Fibroblast of lung (primary cell): ENCODE results near the gene PSME3IP1. TPM values are rescaled to one million over a fixed set of nuclear protein-coding genes. Genes with fewer than 3 reads are reported as not detected.

Source experiments
- DNase-seq, 2 donors: peaks; one replicate each; pipeline versions ENCODE4 v3.0.0 to v3.0.0-alpha.2; 2010; ENCODE audit warnings: low read depth in 2 of 2
- H2AFZ ChIP-seq: 2 replicates; pipeline ENCODE4 v1.5.1; 2012; ENCODE audit warnings: low read length, control low read depth, inconsistent platforms
- H3K27ac ChIP-seq: 2 replicates; pipeline ENCODE4 v1.5.1; 2011; ENCODE audit warnings: low read length, control low read depth; ENCODE audit not compliant: insufficient read depth
- H3K27me3 ChIP-seq: 2 replicates; pipeline ENCODE4 v1.5.1; 2011; ENCODE audit warnings: mild to moderate bottlenecking, low read length; ENCODE audit not compliant: control insufficient read depth, insufficient read depth
- H3K36me3 ChIP-seq: 2 replicates; pipeline ENCODE4 v1.5.1; 2011; ENCODE audit warnings: low read length; ENCODE audit not compliant: control insufficient read depth, insufficient read depth
- H3K4me1 ChIP-seq: 2 replicates; pipeline ENCODE4 v1.5.1; 2011; ENCODE audit warnings: low read length; ENCODE audit not compliant: control insufficient read depth, insufficient read depth; ENCODE audit errors: extremely low read depth
- H3K4me2 ChIP-seq: 2 replicates; pipeline ENCODE4 v1.5.1; 2011; ENCODE audit warnings: low read length, control low read depth; ENCODE audit not compliant: insufficient read depth; ENCODE audit errors: extremely low read depth
- H3K4me3 ChIP-seq, 4 experiments: fragments of 200-600 bp in 1 of 4; sonication (generic) in 1 of 4; replicated peaks in 1 of 4; 2 replicates each; pipeline ENCODE4 v1.5.1; 2011 to 2016; ENCODE audit warnings: low read length in 4 of 4, low read depth in 3 of 4, mild to moderate bottlenecking in 3 of 4, control low read depth in 2 of 4, inconsistent platforms in 1 of 4, mixed read lengths in 1 of 4; ENCODE audit not compliant: insufficient read depth in 1 of 4; ENCODE audit errors: control extremely low read depth in 1 of 4
- H3K79me2 ChIP-seq: 2 replicates; pipeline ENCODE4 v1.5.1; 2012; ENCODE audit warnings: mild to moderate bottlenecking, low read length, inconsistent platforms; ENCODE audit not compliant: control insufficient read depth, insufficient read depth
- H3K9ac ChIP-seq: 2 replicates; pipeline ENCODE4 v1.5.1; 2011; ENCODE audit warnings: mild to moderate bottlenecking, low read length, control low read depth; ENCODE audit not compliant: insufficient read depth
- H3K9me3 ChIP-seq: 2 replicates; pipeline ENCODE4 v1.5.1; 2012; ENCODE audit warnings: low read depth, low read length; ENCODE audit not compliant: control insufficient read depth, insufficient read depth
- H4K20me1 ChIP-seq: 2 replicates; pipeline ENCODE4 v1.5.1; 2011; ENCODE audit warnings: low read length; ENCODE audit not compliant: control insufficient read depth, insufficient read depth; ENCODE audit errors: extremely low read depth
- CTCF ChIP-seq, 2 donors: IDR thresholded peaks in 1 of 2; conservative IDR thresholded peaks in 1 of 2; 1 replicate in 1 of 2; 2 replicates in 1 of 2; pipeline ENCODE4 v1.5.1; 2011 to 2012; ENCODE audit warnings: low read length in 2 of 2, control low read depth in 1 of 2, inconsistent platforms in 1 of 2, low read depth in 1 of 2, mild to moderate bottlenecking in 1 of 2
- EZH2 ChIP-seq: IDR thresholded peaks from 2 replicates; pipeline ENCODE4 v1.5.1; 2012; ENCODE audit warnings: low read length, control low read depth, mild to moderate bottlenecking; ENCODE audit errors: missing control alignments
- polyA plus RNA-seq, 2 donors: library from polyadenylated mRNA; depleted of rRNA in 1 of 2; stranded (reverse) in 1 of 2; unstranded in 1 of 2; fragments of >200 nt; gene quantifications; 2 replicates each; pipeline ENCODE4 v1.2.1, GENCODE V29; 2011 to 2012; ENCODE audit warnings: missing spikeins in 1 of 2
- total RNA-seq: library from RNA; depleted of rRNA; stranded (reverse); fragments of >200 nt; gene quantifications from 2 replicates; pipeline ENCODE4 v1.2.1, GENCODE V29; 2014

Gene PSME3IP1
- total and polyA plus RNA-seq, 2 donors (not counting 1 experiment from before 2014, with no cell fraction given) = 55.5 to 64.6 TPM

GRCh38 chr16:57108432-57108831 is 77.4 kb downstream of the PSME3IP1 start:
- Histone ChIP-seq H3K9me3 (no peaks in the 10 kb centered on the region), H2AFZ (no peak overlapping the region), H3K4me2 (no peak overlapping the region), H3K27ac (no peak overlapping the region), H3K36me3 (no peaks in the 10 kb centered on the region), H3K27me3 (no peaks in the 10 kb centered on the region), H3K4me3 (no peak overlapping the region), H4K20me1 (no peaks in the 10 kb centered on the region), H3K79me2 (no peaks in the 10 kb centered on the region), H3K4me1 (peaks cover 15% of the 10 kb centered on the region), H3K9ac (no peak overlapping the region)
- no peak for TF ChIP-seq CTCF (conservative IDR thresholded peaks at IDR 0.05 in 1 of 2, IDR thresholded peaks at IDR 0.05 in 1 of 2; ENCODE audit: low read depth in 1 of 2, low read length in 2 of 2)
- no peak for TF ChIP-seq EZH2
- no peak for DNase-seq

- no peak overlapping the region for H2AFZ ChIP-seq
- H3K4me2 ChIP-seq = no peak overlapping the region
- TF ChIP-seq CTCF (conservative IDR thresholded peaks at IDR 0.05 in 1 of 2, IDR thresholded peaks at IDR 0.05 in 1 of 2; ENCODE audit: low read depth in 1 of 2, low read length in 2 of 2) = no peak
- no peak for TF ChIP-seq EZH2
- H3K9me3 ChIP-seq = no peaks in the 10 kb centered on the region
- no peak for DNase-seq
- no peaks in the 10 kb centered on the region for H3K36me3 ChIP-seq
- H3K9ac ChIP-seq = no peak overlapping the region
- H4K20me1 ChIP-seq = no peaks in the 10 kb centered on the region
- H3K27ac ChIP-seq = no peak overlapping the region
- H3K4me3 ChIP-seq = no peak overlapping the region
- no peaks in the 10 kb centered on the region for H3K79me2 ChIP-seq
- no peaks in the 10 kb centered on the region for H3K27me3 ChIP-seq
- H3K4me1 ChIP-seq = peaks cover 6% of the 10 kb centered on the region
Measured at GRCh38 chr16:57107321-57107922, 78.4 kb downstream of the PSME3IP1 start.

GRCh38 chr16:57106767-57107166 is 79.1 kb downstream of the PSME3IP1 start:
- H3K36me3 ChIP-seq = no peaks in the 10 kb centered on the region
- no peaks in the 10 kb centered on the region for H4K20me1 ChIP-seq
- no peak overlapping the region for H3K27ac ChIP-seq
- H3K4me1 ChIP-seq = peaks cover 2% of the 10 kb centered on the region
- H2AFZ ChIP-seq = no peak overlapping the region
- H3K79me2 ChIP-seq = no peaks in the 10 kb centered on the region
- DNase-seq = no peak
- H3K4me3 ChIP-seq = no peak overlapping the region
- H3K9me3 ChIP-seq = no peaks in the 10 kb centered on the region
- H3K9ac ChIP-seq = no peak overlapping the region
- no peak for TF ChIP-seq CTCF (conservative IDR thresholded peaks at IDR 0.05 in 1 of 2, IDR thresholded peaks at IDR 0.05 in 1 of 2; ENCODE audit: low read depth in 1 of 2, low read length in 2 of 2)
- no peak for TF ChIP-seq EZH2
- no peak overlapping the region for H3K4me2 ChIP-seq
- no peaks in the 10 kb centered on the region for H3K27me3 ChIP-seq
